GM23338 (cell line): ENCODE measurements around the gene METTL24. TPM values are rescaled to one million over a fixed set of nuclear protein-coding genes. Genes with fewer than 3 reads are reported as not detected.
A peak's percentile ranks its signal among the peaks of the same experiment; 100 is the strongest.

ENCODE experiments used
- ATAC-seq: fragments of 200-7000 bp; cut with Tn5 transposase; 3 replicates; pipeline ENCODE4 v1.9.1; 2020
- DNase-seq: peaks from one replicate; pipeline ENCODE4 v3.0.0-alpha.2; 2015; ENCODE audit warnings: low spot score
- H2AFZ ChIP-seq: fragments of 200-600 bp; sonication (generic); 2 replicates; pipeline ENCODE4 v1.8.0; 2016; ENCODE audit warnings: antibody characterized with exemption, mild to moderate bottlenecking, moderate library complexity
- H3F3A ChIP-seq: fragments of 200-600 bp; sonication (generic); replicated peaks from 2 replicates; pipeline ENCODE4 v1.8.0; 2017; ENCODE audit warnings: antibody characterized with exemption, mixed run types, low read depth
- H3K27ac ChIP-seq: fragments of 200-600 bp; sonication (generic); 2 replicates; pipeline ENCODE4 v1.6.1; 2016; ENCODE audit warnings: low read depth
- H3K27me3 ChIP-seq: fragments of 200-600 bp; sonication (generic); 2 replicates; pipeline ENCODE4 v1.8.0; 2016; ENCODE audit warnings: mild to moderate bottlenecking, mixed run types, moderate library complexity; ENCODE audit not compliant: insufficient read depth
- H3K36me3 ChIP-seq: fragments of 200-600 bp; sonication (generic); 2 replicates; pipeline ENCODE4 v1.8.0; 2016; ENCODE audit warnings: mild to moderate bottlenecking; ENCODE audit not compliant: insufficient read depth
- H3K4me1 ChIP-seq: fragments of 200-600 bp; sonication (generic); 2 replicates; pipeline ENCODE4 v1.8.0; 2016; ENCODE audit warnings: mild to moderate bottlenecking, moderate library complexity; ENCODE audit not compliant: insufficient read depth
- H3K4me2 ChIP-seq: fragments of 200-600 bp; sonication (generic); 2 replicates; pipeline ENCODE4 v1.7.1; 2017; ENCODE audit warnings: mixed run types
- H3K4me3 ChIP-seq: fragments of 200-600 bp; sonication (generic); 2 replicates; pipeline ENCODE4 v1.6.1; 2016; ENCODE audit warnings: mixed run types
- H3K79me2 ChIP-seq: fragments of 200-600 bp; sonication (generic); replicated peaks from 2 replicates; pipeline ENCODE4 v1.8.0; 2017; ENCODE audit warnings: mild to moderate bottlenecking; ENCODE audit not compliant: insufficient read depth
- H3K9me2 ChIP-seq: fragments of 200-600 bp; sonication (generic); 2 replicates; pipeline ENCODE4 v1.8.0; 2017; ENCODE audit not compliant: insufficient read depth
- H4K20me1 ChIP-seq: fragments of 200-600 bp; sonication (generic); replicated peaks from 2 replicates; pipeline ENCODE4 v1.8.0; 2017; ENCODE audit warnings: mild to moderate bottlenecking; ENCODE audit not compliant: insufficient read depth
- H3K27ac Mint-ChIP-seq: 2 replicates; pipeline ENCODE4 v1.8.0; 2020; ENCODE audit warnings: inconsistent platforms, mild to moderate bottlenecking, moderate library complexity, mixed read lengths
- H3K27me3 Mint-ChIP-seq: 3 replicates; pipeline ENCODE4 v1.8.0; 2022; ENCODE audit warnings: low read depth, mild to moderate bottlenecking, moderate library complexity, mixed read lengths, inconsistent platforms; ENCODE audit not compliant: insufficient read depth, poor library complexity
- H3K36me3 Mint-ChIP-seq: 3 replicates; pipeline ENCODE4 v1.8.0; 2021; ENCODE audit warnings: low read depth, mild to moderate bottlenecking, inconsistent platforms, moderate library complexity, mixed read lengths
- H3K4me1 Mint-ChIP-seq: 3 replicates; pipeline ENCODE4 v1.8.0; 2020; ENCODE audit warnings: mild to moderate bottlenecking, inconsistent platforms, mixed read lengths
- H3K4me3 Mint-ChIP-seq: 3 replicates; pipeline ENCODE4 v1.8.0; 2021; ENCODE audit warnings: moderate library complexity, mild to moderate bottlenecking, inconsistent platforms, mixed read lengths
- H3K9me3 Mint-ChIP-seq: 3 replicates; pipeline ENCODE4 v1.8.0; 2020; ENCODE audit warnings: moderate library complexity, mild to moderate bottlenecking, inconsistent platforms, mixed read lengths
- ETS1 ChIP-seq: IDR thresholded peaks from 2 replicates; pipeline ENCODE4 v1.6.1; 2016; ENCODE audit warnings: antibody characterized with exemption
- EZH2 ChIP-seq: fragments of 200-600 bp; sonication (generic); IDR thresholded peaks from one replicate; pipeline ENCODE4 v1.8.0; 2017; ENCODE audit warnings: antibody characterized with exemption, mild to moderate bottlenecking, low read depth; ENCODE audit not compliant: unreplicated experiment
- EZH2phosphoT487 ChIP-seq: fragments of 200-600 bp; sonication (generic); IDR thresholded peaks from one replicate; pipeline ENCODE4 v1.8.1; 2018; ENCODE audit warnings: antibody characterized with exemption; ENCODE audit not compliant: unreplicated experiment
- JUNB ChIP-seq: IDR thresholded peaks from one replicate; pipeline ENCODE4 v1.6.1; 2016; ENCODE audit warnings: antibody characterized with exemption; ENCODE audit not compliant: unreplicated experiment
- NANOG ChIP-seq: IDR thresholded peaks from 2 replicates; pipeline ENCODE4 v1.6.1; 2016; ENCODE audit warnings: antibody characterized with exemption, borderline replicate concordance
- STAT1 ChIP-seq: IDR thresholded peaks from one replicate; pipeline ENCODE4 v1.6.1; 2016; ENCODE audit warnings: antibody characterized with exemption; ENCODE audit not compliant: unreplicated experiment
- polyA plus RNA-seq: library from polyadenylated mRNA; unstranded; fragments of >200 nt; fragmentation: Nextera tagmentation; extraction: Ambion mirVana; gene quantifications from 2 replicates; pipeline ENCODE4 v1.2.1, GENCODE V29; 2016
- total RNA-seq: library from RNA; depleted of rRNA; stranded (reverse); fragments of >200 nt; shearing (Covaris generic); gene quantifications from 2 replicates; pipeline ENCODE4 v1.2.3, GENCODE V29; 2014
- TF ChIP-seq, protein P1 (sequence below), 2 experiments: fragments of 200-600 bp in 1 of 2; sonication (generic) in 1 of 2; conservative IDR thresholded peaks; 2 replicates each; pipeline versions ENCODE4 v1.5.1 to v1.6.1; 2016 to 2017; ENCODE audit warnings: antibody characterized with exemption in 2 of 2, low read depth in 2 of 2, mild to moderate bottlenecking in 2 of 2, moderate library complexity in 1 of 2
- TF ChIP-seq, protein P2 (sequence below): fragments of 250-450 bp; sonication (Bioruptor Pico); IDR thresholded peaks from 2 replicates; pipeline ENCODE4 v1.5.0; 2020; ENCODE audit warnings: mild to moderate bottlenecking, moderate library complexity

The METTL24 gene
- total and polyA plus RNA-seq, 2 experiments from 2014 or later: 0.35 TPM; not detected in 1

DNA sequence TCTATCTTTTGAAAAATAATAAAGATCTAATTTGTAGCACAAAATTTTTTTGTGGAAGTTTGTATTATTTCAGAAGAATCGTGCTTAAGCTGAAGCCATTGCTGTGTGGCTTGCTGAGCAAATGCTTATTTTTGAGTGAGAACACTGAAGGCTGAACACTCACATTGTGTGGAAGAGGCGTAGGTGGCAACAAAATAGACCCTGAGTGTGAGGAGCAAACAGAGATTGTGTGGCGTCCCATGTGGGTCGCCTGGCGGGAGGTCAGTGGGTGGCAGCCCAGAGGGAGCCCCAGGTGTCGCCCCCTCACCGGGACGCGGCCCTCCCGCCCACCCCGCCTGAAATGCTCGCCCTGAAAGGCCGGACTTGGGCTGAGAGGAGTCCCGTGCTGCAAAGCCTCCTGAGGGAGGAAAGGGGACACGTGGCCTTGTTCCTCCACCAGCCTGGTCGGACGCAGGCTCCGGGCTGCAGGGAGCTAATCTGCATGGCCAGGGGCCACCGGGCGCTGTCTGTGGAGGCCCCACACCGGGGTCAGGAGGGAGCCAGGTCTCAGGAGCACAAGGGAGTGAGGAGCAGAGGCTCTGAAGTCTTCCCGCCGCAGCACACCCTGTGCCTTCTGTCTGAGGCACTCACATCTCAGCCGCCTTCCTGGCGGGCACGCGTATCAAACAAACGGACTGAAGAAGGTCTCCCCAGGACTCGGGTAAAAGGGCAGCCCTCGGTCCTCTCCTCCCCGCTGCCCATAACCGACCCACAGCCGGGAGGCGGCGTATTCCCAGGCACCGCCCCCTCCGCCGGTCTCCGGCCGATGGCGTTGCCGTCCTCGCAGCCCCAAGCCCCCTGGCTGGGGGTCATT lies 41.3 kb upstream of the METTL24 start (continued):
- TF ChIP-seq, protein P1, sequence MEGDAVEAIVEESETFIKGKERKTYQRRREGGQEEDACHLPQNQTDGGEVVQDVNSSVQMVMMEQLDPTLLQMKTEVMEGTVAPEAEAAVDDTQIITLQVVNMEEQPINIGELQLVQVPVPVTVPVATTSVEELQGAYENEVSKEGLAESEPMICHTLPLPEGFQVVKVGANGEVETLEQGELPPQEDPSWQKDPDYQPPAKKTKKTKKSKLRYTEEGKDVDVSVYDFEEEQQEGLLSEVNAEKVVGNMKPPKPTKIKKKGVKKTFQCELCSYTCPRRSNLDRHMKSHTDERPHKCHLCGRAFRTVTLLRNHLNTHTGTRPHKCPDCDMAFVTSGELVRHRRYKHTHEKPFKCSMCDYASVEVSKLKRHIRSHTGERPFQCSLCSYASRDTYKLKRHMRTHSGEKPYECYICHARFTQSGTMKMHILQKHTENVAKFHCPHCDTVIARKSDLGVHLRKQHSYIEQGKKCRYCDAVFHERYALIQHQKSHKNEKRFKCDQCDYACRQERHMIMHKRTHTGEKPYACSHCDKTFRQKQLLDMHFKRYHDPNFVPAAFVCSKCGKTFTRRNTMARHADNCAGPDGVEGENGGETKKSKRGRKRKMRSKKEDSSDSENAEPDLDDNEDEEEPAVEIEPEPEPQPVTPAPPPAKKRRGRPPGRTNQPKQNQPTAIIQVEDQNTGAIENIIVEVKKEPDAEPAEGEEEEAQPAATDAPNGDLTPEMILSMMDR (conservative IDR thresholded peaks at IDR 0.05; ENCODE audit: low read depth in 2 of 2): no peak

DNA sequence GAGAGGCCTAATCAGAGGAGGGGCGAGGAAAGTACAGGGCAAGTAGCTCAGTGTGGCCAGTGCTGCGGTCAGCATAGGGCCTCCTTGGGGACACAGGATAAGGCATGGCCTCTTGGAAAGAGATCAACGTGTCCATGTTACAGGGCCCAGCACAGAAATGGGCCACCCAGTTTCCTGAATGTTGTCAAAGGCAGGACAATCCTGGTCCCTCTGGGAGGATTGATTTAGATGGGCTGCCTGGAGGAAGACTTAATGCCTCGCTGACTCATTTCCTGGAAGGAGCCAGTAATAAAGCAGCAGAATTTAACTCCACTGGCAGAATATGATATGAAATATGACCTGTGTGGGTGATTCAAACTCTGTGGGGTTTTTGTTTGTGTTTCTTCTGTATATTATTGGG lies 40.6 kb upstream of the METTL24 start:
- Histone ChIP-seq H3K79me2 (no peaks in the 10 kb centered on the region), H3K4me3 (no peak overlapping the region), H2AFZ (peak overlapping the region; percentile 76), H3K36me3 (no peaks in the 10 kb centered on the region), H4K20me1 (no peaks in the 10 kb centered on the region), H3K27me3 (no peaks in the 10 kb centered on the region), H3F3A (no peaks in the 10 kb centered on the region), H3K27ac (no peak overlapping the region), H3K4me2 (no peak overlapping the region), H3K9me2 (no peaks in the 10 kb centered on the region), H3K4me1 (no peaks in the 10 kb centered on the region)
- Mint-ChIP-seq H3K27ac (no peak overlapping the region), H3K4me1 (peaks cover 3% of the 10 kb centered on the region; the same call in 1 of the 3 replicates), H3K27me3 (peaks cover 6% of the 10 kb centered on the region), H3K36me3 (peaks cover 3% of the 10 kb centered on the region; the same call in 1 of the 3 replicates), H3K9me3 (no peaks in the 10 kb centered on the region), H3K4me3 (no peak overlapping the region)
- no peak for ATAC-seq
- no peak for DNase-seq
- TF ChIP-seq EZH2: no peak
- no peak for TF ChIP-seq EZH2phosphoT487
- TF ChIP-seq ETS1: no peak
- no peak for TF ChIP-seq STAT1
- no peak for TF ChIP-seq NANOG

DNA sequence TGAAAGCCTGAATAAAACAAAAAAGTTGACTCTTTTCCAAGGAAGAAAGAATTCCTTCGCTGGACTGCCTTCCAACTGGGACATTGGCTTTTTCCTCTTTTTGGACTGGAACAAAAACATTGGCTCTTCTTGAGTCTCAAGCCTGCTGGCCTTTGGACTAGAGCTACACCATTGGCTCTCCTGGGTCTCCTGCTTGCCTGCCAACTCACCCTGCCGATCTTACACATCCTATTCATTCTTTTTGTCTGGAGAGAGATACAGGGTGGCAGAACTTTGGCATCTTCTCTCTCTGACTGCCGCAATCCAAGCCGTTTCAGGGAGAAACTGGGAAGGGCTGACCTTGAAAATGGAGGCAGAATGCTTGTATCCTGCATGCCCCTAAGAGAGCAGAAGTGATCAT lies 37.1 kb upstream of the METTL24 start:
- Mint-ChIP-seq H3K27me3 (peaks cover 3% of the 10 kb centered on the region), H3K9me3 (no peaks in the 10 kb centered on the region), H3K4me1 (peaks cover 3% of the 10 kb centered on the region; the same call in 1 of the 3 replicates), H3K27ac (no peak overlapping the region), H3K36me3 (peaks cover 3% of the 10 kb centered on the region; the same call in 1 of the 3 replicates), H3K4me3 (no peak overlapping the region)
- H3K79me2 ChIP-seq: no peaks in the 10 kb centered on the region
- H3K9me2 ChIP-seq: no peaks in the 10 kb centered on the region
- H3K27me3 ChIP-seq: no peaks in the 10 kb centered on the region
- H4K20me1 ChIP-seq: no peaks in the 10 kb centered on the region
- H3K27ac ChIP-seq: no peak overlapping the region
- H3F3A ChIP-seq: no peaks in the 10 kb centered on the region
- DNase-seq (no peak), ATAC-seq (no peak)
- no peak overlapping the region for H3K4me3 ChIP-seq
- H3K4me1 ChIP-seq: no peaks in the 10 kb centered on the region
- H3K4me2 ChIP-seq: no peak overlapping the region
- H2AFZ ChIP-seq: no peak overlapping the region
- no peaks in the 10 kb centered on the region for H3K36me3 ChIP-seq
- TF ChIP-seq EZH2: no peak
- no peak for TF ChIP-seq NANOG
- TF ChIP-seq JUNB: no peak
- TF ChIP-seq, protein P2, sequence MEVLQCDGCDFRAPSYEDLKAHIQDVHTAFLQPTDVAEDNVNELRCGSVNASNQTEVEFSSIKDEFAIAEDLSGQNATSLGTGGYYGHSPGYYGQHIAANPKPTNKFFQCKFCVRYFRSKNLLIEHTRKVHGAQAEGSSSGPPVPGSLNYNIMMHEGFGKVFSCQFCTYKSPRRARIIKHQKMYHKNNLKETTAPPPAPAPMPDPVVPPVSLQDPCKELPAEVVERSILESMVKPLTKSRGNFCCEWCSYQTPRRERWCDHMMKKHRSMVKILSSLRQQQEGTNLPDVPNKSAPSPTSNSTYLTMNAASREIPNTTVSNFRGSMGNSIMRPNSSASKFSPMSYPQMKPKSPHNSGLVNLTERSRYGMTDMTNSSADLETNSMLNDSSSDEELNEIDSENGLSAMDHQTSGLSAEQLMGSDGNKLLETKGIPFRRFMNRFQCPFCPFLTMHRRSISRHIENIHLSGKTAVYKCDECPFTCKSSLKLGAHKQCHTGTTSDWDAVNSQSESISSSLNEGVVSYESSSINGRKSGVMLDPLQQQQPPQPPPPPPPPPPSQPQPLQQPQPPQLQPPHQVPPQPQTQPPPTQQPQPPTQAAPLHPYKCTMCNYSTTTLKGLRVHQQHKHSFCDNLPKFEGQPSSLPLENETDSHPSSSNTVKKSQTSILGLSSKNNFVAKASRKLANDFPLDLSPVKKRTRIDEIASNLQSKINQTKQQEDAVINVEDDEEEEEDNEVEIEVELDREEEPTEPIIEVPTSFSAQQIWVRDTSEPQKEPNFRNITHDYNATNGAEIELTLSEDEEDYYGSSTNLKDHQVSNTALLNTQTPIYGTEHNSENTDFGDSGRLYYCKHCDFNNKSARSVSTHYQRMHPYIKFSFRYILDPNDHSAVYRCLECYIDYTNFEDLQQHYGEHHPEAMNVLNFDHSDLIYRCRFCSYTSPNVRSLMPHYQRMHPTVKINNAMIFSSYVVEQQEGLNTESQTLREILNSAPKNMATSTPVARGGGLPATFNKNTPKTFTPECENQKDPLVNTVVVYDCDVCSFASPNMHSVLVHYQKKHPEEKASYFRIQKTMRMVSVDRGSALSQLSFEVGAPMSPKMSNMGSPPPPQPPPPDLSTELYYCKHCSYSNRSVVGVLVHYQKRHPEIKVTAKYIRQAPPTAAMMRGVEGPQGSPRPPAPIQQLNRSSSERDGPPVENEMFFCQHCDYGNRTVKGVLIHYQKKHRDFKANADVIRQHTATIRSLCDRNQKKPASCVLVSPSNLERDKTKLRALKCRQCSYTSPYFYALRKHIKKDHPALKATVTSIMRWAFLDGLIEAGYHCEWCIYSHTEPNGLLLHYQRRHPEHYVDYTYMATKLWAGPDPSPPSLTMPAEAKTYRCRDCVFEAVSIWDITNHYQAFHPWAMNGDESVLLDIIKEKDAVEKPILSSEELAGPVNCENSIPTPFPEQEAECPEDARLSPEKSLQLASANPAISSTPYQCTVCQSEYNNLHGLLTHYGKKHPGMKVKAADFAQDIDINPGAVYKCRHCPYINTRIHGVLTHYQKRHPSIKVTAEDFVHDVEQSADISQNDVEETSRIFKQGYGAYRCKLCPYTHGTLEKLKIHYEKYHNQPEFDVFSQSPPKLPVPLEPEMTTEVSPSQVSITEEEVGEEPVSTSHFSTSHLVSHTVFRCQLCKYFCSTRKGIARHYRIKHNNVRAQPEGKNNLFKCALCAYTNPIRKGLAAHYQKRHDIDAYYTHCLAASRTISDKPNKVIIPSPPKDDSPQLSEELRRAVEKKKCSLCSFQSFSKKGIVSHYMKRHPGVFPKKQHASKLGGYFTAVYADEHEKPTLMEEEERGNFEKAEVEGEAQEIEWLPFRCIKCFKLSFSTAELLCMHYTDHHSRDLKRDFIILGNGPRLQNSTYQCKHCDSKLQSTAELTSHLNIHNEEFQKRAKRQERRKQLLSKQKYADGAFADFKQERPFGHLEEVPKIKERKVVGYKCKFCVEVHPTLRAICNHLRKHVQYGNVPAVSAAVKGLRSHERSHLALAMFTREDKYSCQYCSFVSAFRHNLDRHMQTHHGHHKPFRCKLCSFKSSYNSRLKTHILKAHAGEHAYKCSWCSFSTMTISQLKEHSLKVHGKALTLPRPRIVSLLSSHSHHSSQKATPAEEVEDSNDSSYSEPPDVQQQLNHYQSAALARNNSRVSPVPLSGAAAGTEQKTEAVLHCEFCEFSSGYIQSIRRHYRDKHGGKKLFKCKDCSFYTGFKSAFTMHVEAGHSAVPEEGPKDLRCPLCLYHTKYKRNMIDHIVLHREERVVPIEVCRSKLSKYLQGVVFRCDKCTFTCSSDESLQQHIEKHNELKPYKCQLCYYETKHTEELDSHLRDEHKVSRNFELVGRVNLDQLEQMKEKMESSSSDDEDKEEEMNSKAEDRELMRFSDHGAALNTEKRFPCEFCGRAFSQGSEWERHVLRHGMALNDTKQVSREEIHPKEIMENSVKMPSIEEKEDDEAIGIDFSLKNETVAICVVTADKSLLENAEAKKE (CRISPR knock-in tag): no peak
